WTC11 (cell line): ENCODE data around the gene LAD1. TPM values are rescaled to one million over a fixed set of nuclear protein-coding genes. Genes with fewer than 3 reads are reported as not detected.
A peak's percentile ranks its signal among the peaks of the same experiment; 100 is the strongest.

Experiments used
- ATAC-seq: fragments of 200-7000 bp; cut with Tn5 transposase; 2 replicates; pipeline ENCODE4 v1.10.0; 2021; ENCODE audit warnings: mild to moderate bottlenecking, moderate library complexity
- CTCF ChIA-PET: fragments of 300-600 bp; sonication (Branson Sonifier 250); formaldehyde crosslinking; loops from one replicate; lab custom pipeline; 2021; ENCODE audit warnings: antibody characterized with exemption; lab: Charles Lee
- POLR2A ChIA-PET: fragments of 350-600 bp; sonication (Branson Sonifier 250); formaldehyde crosslinking; loops from one replicate; lab custom pipeline; 2021; ENCODE audit warnings: antibody characterized with exemption; lab: Charles Lee
- DNase-seq: peaks from one replicate; pipeline ENCODE4 v3.0.0; 2021; ENCODE audit warnings: low spot score
- H3K27ac Mint-ChIP-seq: 2 replicates; pipeline ENCODE4 v1.8.0; 2021; ENCODE audit warnings: mixed read lengths
- H3K27me3 Mint-ChIP-seq: 2 replicates; pipeline ENCODE4 v1.8.0; 2021; ENCODE audit warnings: low read depth, mild to moderate bottlenecking, moderate library complexity, mixed read lengths
- H3K36me3 Mint-ChIP-seq: 2 replicates; pipeline ENCODE4 v1.8.0; 2021; ENCODE audit warnings: mixed read lengths
- H3K4me1 Mint-ChIP-seq: 2 replicates; pipeline ENCODE4 v1.8.0; 2022; ENCODE audit warnings: mixed read lengths
- H3K4me3 Mint-ChIP-seq: 2 replicates; pipeline ENCODE4 v1.8.0; 2021; ENCODE audit warnings: mild to moderate bottlenecking, moderate library complexity, mixed read lengths
- H3K9me3 Mint-ChIP-seq: 2 replicates; pipeline ENCODE4 v1.8.0; 2021; ENCODE audit warnings: mixed read lengths
- ATF2 ChIP-seq: sonication (generic); formaldehyde crosslinking; IDR thresholded peaks from 2 replicates; pipeline ENCODE4 v1.8.1; 2022; ENCODE audit warnings: low read depth, missing genetic modification reagents, borderline replicate concordance
- CBFB ChIP-seq: sonication (generic); formaldehyde crosslinking; IDR thresholded peaks from 2 replicates; pipeline ENCODE4 v1.8.1; 2022; ENCODE audit warnings: mild to moderate bottlenecking, low read depth, missing genetic modification reagents
- CREM ChIP-seq: sonication (generic); formaldehyde crosslinking; IDR thresholded peaks from 2 replicates; pipeline ENCODE4 v1.8.1; 2022; ENCODE audit warnings: mild to moderate bottlenecking, missing genetic modification reagents, moderate library complexity
- CTCF ChIP-seq: fragments of 200-600 bp; IDR thresholded peaks from 2 replicates; pipeline ENCODE4 v1.8.0; 2022; ENCODE audit warnings: antibody characterized with exemption
- EMX1 ChIP-seq: fragments of 250-450 bp; sonication (Bioruptor Pico); IDR thresholded peaks from 2 replicates; pipeline ENCODE4 v1.8.0; 2021; ENCODE audit warnings: mild to moderate bottlenecking
- ESRRA ChIP-seq: sonication (generic); formaldehyde crosslinking; IDR thresholded peaks from 2 replicates; pipeline ENCODE4 v1.8.1; 2022; ENCODE audit warnings: mild to moderate bottlenecking, missing genetic modification reagents, borderline replicate concordance
- HMGXB4 ChIP-seq: sonication (generic); formaldehyde crosslinking; IDR thresholded peaks from 2 replicates; pipeline ENCODE4 v1.8.1; 2023; ENCODE audit warnings: mild to moderate bottlenecking, moderate library complexity, missing genetic modification reagents
- MXD4 ChIP-seq: fragments of 250-450 bp; sonication (Bioruptor Pico); IDR thresholded peaks from 2 replicates; pipeline ENCODE4 v1.8.0; 2021; ENCODE audit warnings: mild to moderate bottlenecking, moderate library complexity, borderline replicate concordance
- PRDM15 ChIP-seq: sonication (generic); formaldehyde crosslinking; IDR thresholded peaks from 2 replicates; pipeline ENCODE4 v1.8.0; 2022; ENCODE audit warnings: missing genetic modification reagents
- PRRX2 ChIP-seq: fragments of 250-450 bp; sonication (Bioruptor Pico); IDR thresholded peaks from 2 replicates; pipeline ENCODE4 v1.8.0; 2021; ENCODE audit warnings: mild to moderate bottlenecking
- RORB ChIP-seq: fragments of 250-450 bp; sonication (Bioruptor Pico); IDR thresholded peaks from 2 replicates; pipeline ENCODE4 v1.9.0; 2021; ENCODE audit warnings: mild to moderate bottlenecking
- ZBTB21 ChIP-seq: sonication (generic); formaldehyde crosslinking; IDR thresholded peaks from 2 replicates; pipeline ENCODE4 v1.8.1; 2023; ENCODE audit warnings: mild to moderate bottlenecking, missing genetic modification reagents, borderline replicate concordance
- ZNF317 ChIP-seq: sonication (generic); formaldehyde crosslinking; IDR thresholded peaks from 2 replicates; pipeline ENCODE4 v1.8.1; 2023; ENCODE audit warnings: low read depth, mild to moderate bottlenecking, moderate library complexity, missing genetic modification reagents, borderline replicate concordance
- ZNF416 ChIP-seq: fragments of 250-450 bp; sonication (Bioruptor Pico); IDR thresholded peaks from 2 replicates; pipeline ENCODE4 v1.9.0; 2021; ENCODE audit warnings: mild to moderate bottlenecking, inconsistent platforms
- ZSCAN18 ChIP-seq: fragments of 250-450 bp; sonication (Bioruptor Pico); IDR thresholded peaks from 2 replicates; pipeline ENCODE4 v2.1.2; 2022; ENCODE audit warnings: mild to moderate bottlenecking, moderate library complexity
- total RNA-seq: library from RNA; stranded (reverse); gene quantifications from 3 replicates; pipeline ENCODE4 v1.2.3, GENCODE V29; 2021
- TF ChIP-seq, protein P1 (sequence below): sonication (generic); formaldehyde crosslinking; IDR thresholded peaks from 2 replicates; pipeline ENCODE4 v1.8.1; 2022; ENCODE audit warnings: mild to moderate bottlenecking, missing genetic modification reagents, moderate library complexity, borderline replicate concordance
- TF ChIP-seq, protein P2 (sequence below): sonication (generic); formaldehyde crosslinking; IDR thresholded peaks from 2 replicates; pipeline ENCODE4 v1.8.1; 2022; ENCODE audit warnings: mild to moderate bottlenecking, moderate library complexity, missing genetic modification reagents
- TF ChIP-seq, protein P3 (sequence below): sonication (generic); formaldehyde crosslinking; conservative IDR thresholded peaks from 2 replicates; pipeline ENCODE4 v1.8.1; 2022; ENCODE audit warnings: mild to moderate bottlenecking, missing genetic modification reagents

The LAD1 gene
- total RNA-seq, 1 experiment from 2014 or later: 14.9 TPM

- H3K27ac Mint-ChIP-seq: no peak overlapping the region
- ATAC-seq (no peak), DNase-seq (no peak)
- no peak overlapping the region for H3K4me3 Mint-ChIP-seq
- no peaks in the 10 kb centered on the region; the same call in 1 of the 2 replicates for H3K27me3 Mint-ChIP-seq
- POLR2A ChIA-PET: no interaction called here
- CTCF ChIA-PET: interaction anchor here (0.5 to 4.3 kb wide), 28 partner anchors 9 to 126 kb away, joined by 3 to 31 read pairs (median 6); partner anchors contain the start of genes LAD1, PHLDA3 and TNNT2
- no peaks in the 10 kb centered on the region for H3K36me3 Mint-ChIP-seq
- no peaks in the 10 kb centered on the region for H3K9me3 Mint-ChIP-seq
- peaks cover 2% of the 10 kb centered on the region; the same call in 1 of the 2 replicates for H3K4me1 Mint-ChIP-seq
- TF ChIP-seq ZNF317 (CRISPR knock-in tag) (no peak), PRRX2 (no peak), ZBTB21 (no peak), CBFB (CRISPR knock-in tag) (no peak), ESRRA (CRISPR knock-in tag) (no peak), RORB (CRISPR knock-in tag) (no peak), ZSCAN18 (CRISPR knock-in tag) (no peak), ZNF416 (CRISPR knock-in tag) (no peak), EMX1 (no peak)
- TF ChIP-seq, protein P1, sequence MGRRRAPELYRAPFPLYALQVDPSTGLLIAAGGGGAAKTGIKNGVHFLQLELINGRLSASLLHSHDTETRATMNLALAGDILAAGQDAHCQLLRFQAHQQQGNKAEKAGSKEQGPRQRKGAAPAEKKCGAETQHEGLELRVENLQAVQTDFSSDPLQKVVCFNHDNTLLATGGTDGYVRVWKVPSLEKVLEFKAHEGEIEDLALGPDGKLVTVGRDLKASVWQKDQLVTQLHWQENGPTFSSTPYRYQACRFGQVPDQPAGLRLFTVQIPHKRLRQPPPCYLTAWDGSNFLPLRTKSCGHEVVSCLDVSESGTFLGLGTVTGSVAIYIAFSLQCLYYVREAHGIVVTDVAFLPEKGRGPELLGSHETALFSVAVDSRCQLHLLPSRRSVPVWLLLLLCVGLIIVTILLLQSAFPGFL (CRISPR knock-in tag): no peak
- TF ChIP-seq, protein P2, sequence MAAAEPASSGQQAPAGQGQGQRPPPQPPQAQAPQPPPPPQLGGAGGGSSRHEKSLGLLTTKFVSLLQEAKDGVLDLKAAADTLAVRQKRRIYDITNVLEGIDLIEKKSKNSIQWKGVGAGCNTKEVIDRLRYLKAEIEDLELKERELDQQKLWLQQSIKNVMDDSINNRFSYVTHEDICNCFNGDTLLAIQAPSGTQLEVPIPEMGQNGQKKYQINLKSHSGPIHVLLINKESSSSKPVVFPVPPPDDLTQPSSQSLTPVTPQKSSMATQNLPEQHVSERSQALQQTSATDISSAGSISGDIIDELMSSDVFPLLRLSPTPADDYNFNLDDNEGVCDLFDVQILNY (CRISPR knock-in tag): no peak
- TF ChIP-seq, protein P3, sequence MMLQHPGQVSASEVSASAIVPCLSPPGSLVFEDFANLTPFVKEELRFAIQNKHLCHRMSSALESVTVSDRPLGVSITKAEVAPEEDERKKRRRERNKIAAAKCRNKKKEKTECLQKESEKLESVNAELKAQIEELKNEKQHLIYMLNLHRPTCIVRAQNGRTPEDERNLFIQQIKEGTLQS (CRISPR knock-in tag): no peak
These were observed 9.7 kb upstream of the LAD1 start for GRCh38 chr1:201408834-201409200.

- Mint-ChIP-seq H3K4me1 (peaks cover 2% of the 10 kb centered on the region; the same call in 1 of the 2 replicates), H3K9me3 (no peaks in the 10 kb centered on the region), H3K36me3 (no peaks in the 10 kb centered on the region), H3K27ac (no peak overlapping the region), H3K4me3 (no peak overlapping the region), H3K27me3 (no peaks in the 10 kb centered on the region; the same call in 1 of the 2 replicates)
- peak; percentile 94 for DNase-seq
- peak; percentile 95 for ATAC-seq
- ChIA-PET POLR2A (no interaction called here), CTCF (interaction anchor here (0.5 to 4.3 kb wide), 27 partner anchors 8 to 221 kb away, joined by 3 to 31 read pairs (median 6); partner anchors contain the start of genes LAD1, PHLDA3 and TNNT2)
- no peak for TF ChIP-seq HMGXB4 (CRISPR knock-in tag)
- no peak for TF ChIP-seq ATF2 (CRISPR knock-in tag)
- TF ChIP-seq PRDM15: no peak
- peak; percentile 97 for TF ChIP-seq CTCF
- TF ChIP-seq MXD4 (CRISPR knock-in tag): no peak
- TF ChIP-seq EMX1: no peak
- TF ChIP-seq CREM (CRISPR knock-in tag): no peak
These were observed 9.2 kb upstream of the LAD1 start for GRCh38 chr1:201408176-201408833.
